ENCODE results near the gene NACC2.

The NACC2 gene

DNA sequence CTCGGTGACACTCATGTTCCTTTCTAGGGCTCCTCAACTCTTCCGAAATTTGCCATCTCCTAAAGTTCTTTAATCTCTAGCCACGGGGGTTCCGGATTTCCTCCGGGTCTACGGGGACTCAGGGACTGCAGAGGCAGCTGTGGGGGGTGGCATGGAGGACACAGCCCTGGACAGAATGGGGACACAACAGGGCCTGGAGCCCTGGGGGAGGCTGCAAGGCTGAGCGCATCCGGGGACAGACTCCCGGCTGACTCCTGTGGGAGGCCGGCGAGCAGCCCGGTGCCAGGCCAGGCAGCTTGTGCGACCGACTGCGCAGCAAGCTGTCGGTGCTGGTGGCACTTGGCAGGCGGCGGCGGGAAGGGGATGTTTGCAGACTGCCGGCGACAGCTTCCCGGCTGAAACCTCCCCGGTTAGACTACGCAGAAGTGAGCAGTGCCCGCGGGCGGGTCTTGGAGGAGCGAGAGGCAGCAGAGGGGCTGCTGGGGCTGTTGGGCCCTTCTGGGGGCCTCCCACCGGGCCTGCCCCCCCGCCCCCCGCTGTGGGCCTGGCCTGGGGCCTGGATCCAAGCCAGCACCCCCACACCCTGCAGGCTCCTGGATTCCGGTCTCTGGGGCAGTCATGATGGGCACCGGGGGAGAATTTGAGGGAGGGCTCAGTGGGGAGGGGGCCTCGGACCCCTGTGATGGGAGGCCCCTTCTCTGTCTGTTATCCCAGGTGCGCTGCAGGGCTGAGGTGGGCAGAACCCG lies 105.2 kb downstream of the NACC2 start:
- no peak for DNase-seq

DNA sequence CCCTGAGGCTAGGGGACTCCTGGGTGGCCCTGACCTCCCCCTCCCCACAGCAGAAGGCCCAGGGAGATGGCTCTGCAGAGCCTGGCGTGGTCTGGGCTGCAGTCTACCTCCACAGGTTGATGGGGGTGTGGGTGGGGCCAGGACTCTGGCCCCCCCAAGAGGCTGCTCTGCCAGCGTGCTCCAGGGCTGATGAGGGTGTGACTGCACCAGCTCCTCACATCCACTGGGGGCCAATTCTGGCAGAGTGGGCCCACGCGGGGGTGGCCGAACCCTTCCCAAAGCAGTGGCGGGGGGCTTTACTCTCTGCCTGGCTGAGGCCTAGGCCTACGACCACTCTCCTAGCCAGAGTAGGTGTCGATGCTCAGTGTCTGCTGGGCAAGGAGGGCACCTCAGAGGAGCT lies 105.9 kb downstream of the NACC2 start:
- DNase-seq: no peak

DNA sequence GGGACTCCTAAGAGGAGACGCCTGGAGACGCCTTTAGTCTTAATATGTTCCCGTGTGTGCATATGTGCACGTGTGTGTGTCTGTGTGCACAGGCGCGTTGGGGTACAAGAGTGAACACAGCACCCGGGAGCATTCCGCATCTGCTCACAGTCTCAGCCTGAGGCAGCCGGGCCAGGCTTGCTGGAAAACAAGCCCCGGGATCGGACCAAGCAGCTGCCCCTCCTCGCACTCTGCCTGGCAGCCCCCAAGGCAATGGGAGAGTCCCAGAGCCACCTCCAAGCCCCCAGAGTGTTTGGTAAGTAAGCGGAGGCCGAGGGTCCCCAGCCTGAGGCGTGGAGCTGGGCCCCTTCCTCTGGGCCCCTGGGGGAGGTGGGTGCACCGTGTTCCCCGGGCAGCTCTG lies 106.6 kb downstream of the NACC2 start:
- DNase-seq: no peak

DNA sequence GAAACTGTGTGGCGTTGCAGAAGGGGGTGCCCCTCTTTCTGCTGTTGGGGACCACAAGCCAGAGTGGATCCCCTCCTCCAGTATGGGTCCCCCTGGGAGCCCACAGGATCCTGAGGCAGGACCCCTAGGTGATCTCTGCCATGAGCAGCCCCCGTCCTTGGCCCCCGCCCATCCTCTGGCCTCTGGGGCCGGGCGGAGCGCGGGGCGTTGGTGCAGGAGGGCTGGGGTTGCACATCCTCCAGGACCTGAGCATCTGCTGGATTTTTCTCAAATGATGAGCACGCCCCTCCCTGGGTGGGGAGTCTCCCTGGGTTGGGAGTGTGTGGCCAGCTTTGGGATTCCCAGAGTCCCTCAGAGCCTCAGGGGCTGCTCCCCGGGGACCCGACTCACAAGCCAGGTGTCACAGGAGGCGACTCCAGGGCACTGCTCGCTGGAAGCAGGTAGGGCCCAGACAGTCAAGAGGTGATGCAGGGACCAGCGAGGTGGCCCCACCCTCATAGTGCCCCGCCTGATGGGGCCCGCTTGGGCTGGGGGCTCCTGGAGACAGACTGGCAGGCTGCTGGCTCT lies 107.2 kb downstream of the NACC2 start:
- DNase-seq: no peak

GRCh38 chr9:135986605-135987004 lies 108.5 kb downstream of the NACC2 start:
- DNase-seq: no peak

GRCh38 chr9:135985889-135986288 lies 109.2 kb downstream of the NACC2 start:
- no peak for DNase-seq

- no peak for DNase-seq
These were observed 109.7 kb downstream of the NACC2 start for GRCh38 chr9:135985459-135985774.

DNA sequence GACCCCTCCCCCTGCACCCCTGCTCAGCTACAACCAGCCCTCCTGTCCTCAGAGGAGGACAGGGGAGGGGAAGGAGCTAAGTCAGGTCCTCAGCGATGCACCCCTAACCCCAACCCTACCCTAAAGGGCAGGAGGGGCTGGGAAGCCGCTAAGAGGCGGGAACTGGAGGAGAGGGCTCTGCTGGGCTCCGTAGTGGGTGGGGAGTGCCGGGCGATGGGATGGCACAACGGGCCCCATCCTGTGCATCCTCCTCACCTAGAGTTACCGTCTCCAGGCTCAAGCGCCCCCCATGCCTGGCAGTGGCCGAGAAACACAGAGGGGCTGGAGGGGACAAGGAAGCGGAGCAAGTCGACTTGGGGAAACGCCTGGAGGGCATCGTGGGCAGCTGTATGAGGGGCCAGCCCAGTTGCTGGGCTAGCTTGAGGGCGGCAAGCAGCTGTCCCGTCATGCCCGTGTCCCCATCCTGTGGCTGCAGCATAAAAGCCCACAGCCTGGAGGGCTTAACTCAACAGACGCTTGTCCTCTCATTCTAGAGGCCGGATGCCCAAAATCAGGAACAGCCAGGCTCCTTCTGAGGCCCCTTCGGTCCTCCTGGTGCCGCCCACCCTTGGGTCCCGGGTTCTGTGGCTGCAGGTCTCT lies 110.9 kb downstream of the NACC2 start:
- DNase-seq: no peak

- DNase-seq: no peak
These were observed 111.6 kb downstream of the NACC2 start for GRCh38 chr9:135983208-135984071.

GRCh38 chr9:135982499-135983207 lies 112.4 kb downstream of the NACC2 start:
- DNase-seq: no peak

DNA sequence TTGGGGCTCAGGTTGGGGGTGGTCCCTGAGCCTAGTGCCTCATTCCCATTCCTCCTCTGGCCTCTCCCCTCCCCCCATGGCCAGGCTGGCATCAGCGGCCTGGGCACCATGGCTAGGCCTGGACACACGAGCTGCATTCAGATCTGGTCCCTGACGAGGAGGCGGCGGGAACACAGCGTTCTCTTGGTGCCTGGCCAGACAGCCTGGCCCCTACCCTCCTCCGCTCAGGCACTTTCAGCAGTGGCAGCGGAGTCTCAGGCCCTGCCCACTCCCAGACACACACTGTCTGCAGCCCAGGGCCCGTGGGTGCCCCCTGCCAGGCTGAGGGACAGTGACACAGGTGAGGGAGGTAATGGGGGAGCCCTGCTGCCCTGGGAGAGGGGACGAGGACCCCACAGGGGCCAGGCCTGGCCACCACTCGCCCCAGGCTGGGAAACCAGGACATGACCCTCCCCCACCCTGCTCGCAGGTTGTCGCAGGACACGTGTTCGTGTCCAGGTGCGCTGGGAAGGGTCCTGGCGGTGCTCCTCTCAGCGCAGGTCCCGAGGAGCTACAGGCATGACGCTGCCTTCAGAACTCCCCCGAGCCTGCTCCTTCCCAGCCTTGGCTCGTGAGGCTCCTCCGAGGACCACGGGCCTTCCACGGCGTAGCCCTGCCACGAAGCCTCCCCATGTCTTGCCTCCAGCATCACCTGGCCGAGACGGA lies 114.0 kb downstream of the NACC2 start:
- no peak for DNase-seq

- DNase-seq: no peak
These were observed 115.4 kb downstream of the NACC2 start for GRCh38 chr9:135979547-135980166.

GRCh38 chr9:135978642-135979546 lies 116.2 kb downstream of the NACC2 start:
- DNase-seq: peak; percentile 44

GRCh38 chr9:135976944-135977343 lies 118.1 kb downstream of the NACC2 start:
- no peak for DNase-seq

DNA sequence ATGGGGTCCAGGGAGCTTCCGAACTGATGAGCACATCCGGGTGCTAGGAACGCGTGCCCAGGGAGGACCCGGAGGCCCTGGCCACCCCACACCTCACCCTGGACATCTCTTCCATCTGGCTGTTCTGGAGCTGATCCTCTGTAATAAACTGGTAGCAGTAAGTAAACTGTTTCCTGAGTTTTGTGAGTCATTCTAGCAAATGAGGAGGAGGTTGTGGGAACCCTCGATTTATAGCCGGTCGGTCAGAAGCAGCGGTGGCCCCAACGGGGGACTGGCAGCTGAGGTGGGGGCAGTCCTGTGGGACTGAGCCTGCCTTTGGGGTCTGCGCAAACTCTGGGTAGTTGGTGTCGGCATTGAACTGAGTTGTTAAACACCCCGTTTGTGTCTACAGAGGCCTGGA lies 118.6 kb downstream of the NACC2 start:
- no peak for DNase-seq

DNA sequence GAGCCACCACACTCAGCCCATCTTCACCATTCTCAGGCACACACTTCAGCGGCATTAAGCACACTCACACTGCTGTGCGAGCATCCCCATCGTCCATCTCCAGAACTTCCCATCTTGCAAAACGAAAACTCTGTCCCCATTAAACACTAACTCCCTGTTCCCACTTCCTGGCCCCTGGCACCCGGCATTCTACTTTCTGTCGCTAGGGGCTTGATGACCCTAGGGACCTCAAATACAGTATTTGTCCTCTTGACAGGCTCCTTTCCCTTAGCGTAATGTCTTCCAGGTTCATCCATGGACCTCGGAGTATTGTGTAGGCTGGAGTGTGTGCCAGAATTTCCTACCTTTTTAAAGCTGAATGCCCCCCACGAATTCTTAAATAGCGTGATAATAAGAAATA lies 119.3 kb downstream of the NACC2 start:
- no peak for DNase-seq

- no peak for DNase-seq
These were observed 120.9 kb downstream of the NACC2 start for GRCh38 chr9:135974220-135974573.

- DNase-seq: peak; percentile 51
These were observed 121.5 kb downstream of the NACC2 start for GRCh38 chr9:135973277-135974219.

DNA sequence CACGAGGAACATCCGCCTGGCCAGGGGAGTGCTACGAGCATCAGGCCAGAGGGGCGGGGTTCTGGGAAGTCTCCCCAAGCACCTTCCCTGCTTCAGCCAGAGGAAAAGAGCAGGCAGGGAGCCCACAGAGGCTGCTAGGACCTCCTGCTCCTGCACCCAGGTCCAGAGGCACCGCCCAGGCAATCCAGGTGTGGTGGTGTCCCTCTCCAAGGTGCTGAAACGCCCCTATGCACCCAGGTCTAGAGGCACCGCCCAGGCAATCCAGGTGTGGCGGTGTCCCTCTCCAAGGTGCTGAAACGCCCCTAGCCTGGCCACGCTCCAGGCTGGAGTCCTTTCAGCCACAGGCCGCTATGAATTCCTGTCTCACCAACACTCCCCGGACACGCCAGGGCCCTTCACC lies 123.2 kb downstream of the NACC2 start:
- DNase-seq: no peak

Measured in hematopoietic multipotent progenitor cell treated with erythropoietin and hydrocortisone succinate and interleukin-3 and kit ligand, for 6 days (in vitro differentiated cells).